ENCODE measurements around the gene LRRC9.

DNA sequence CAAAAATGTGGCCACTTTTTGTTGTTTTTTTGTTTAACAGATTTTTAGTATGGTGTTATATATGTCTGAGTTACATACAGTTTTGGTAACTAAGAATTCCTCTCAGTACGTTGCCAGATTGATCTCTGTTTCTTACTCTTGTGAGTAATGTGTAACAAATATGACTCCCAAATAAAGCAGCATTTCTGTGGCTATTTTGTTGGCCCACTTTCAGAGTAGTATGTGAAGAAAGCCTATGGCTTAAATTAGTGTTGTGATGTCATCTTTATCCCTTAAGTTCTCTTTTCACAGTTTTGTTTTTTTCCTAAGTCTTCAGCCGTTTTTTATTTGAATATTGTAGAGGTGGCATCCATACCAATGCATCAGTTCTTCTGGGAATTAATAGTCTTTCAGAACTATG lies 182.4 kb downstream of the LRRC9 start:
- TF ChIP-seq, protein P1, sequence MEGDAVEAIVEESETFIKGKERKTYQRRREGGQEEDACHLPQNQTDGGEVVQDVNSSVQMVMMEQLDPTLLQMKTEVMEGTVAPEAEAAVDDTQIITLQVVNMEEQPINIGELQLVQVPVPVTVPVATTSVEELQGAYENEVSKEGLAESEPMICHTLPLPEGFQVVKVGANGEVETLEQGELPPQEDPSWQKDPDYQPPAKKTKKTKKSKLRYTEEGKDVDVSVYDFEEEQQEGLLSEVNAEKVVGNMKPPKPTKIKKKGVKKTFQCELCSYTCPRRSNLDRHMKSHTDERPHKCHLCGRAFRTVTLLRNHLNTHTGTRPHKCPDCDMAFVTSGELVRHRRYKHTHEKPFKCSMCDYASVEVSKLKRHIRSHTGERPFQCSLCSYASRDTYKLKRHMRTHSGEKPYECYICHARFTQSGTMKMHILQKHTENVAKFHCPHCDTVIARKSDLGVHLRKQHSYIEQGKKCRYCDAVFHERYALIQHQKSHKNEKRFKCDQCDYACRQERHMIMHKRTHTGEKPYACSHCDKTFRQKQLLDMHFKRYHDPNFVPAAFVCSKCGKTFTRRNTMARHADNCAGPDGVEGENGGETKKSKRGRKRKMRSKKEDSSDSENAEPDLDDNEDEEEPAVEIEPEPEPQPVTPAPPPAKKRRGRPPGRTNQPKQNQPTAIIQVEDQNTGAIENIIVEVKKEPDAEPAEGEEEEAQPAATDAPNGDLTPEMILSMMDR (IDR thresholded peaks at IDR 0.05): no peak
- no peak for TF ChIP-seq POLR2AphosphoS5 (IDR thresholded peaks at IDR 0.05)

All from gastroesophageal sphincter (tissue), 3 donors.